HepG2 (cell line): ENCODE results near the gene STON1.

Experiments used
- KDM1A ChIP-seq: IDR thresholded peaks from 2 replicates; pipeline ENCODE4 v1.6.1; 2016; ENCODE audit warnings: missing compliant biosample characterization
- KDM5B ChIP-seq: sonication (generic); formaldehyde crosslinking; IDR thresholded peaks from 2 replicates; pipeline ENCODE4 v1.4.0; 2020; ENCODE audit warnings: missing genetic modification reagents, mild to moderate bottlenecking, borderline replicate concordance
- NCOA5 ChIP-seq: sonication (generic); formaldehyde crosslinking; IDR thresholded peaks from 2 replicates; pipeline ENCODE4 v1.4.0; 2020; ENCODE audit warnings: missing genetic modification reagents
- NFIC ChIP-seq: IDR thresholded peaks from 2 replicates; pipeline ENCODE4 v1.6.1; 2012; ENCODE audit warnings: mild to moderate bottlenecking, low read length, inconsistent platforms
- ZNF547 ChIP-seq: sonication (generic); formaldehyde crosslinking; IDR thresholded peaks from 2 replicates; pipeline ENCODE4 v1.5.1; 2020; ENCODE audit warnings: mild to moderate bottlenecking, missing genetic modification reagents
- ZNF552 ChIP-seq: sonication (generic); formaldehyde crosslinking; IDR thresholded peaks from 2 replicates; pipeline ENCODE4 v1.9.0; 2022; ENCODE audit warnings: missing genetic modification reagents, mild to moderate bottlenecking, borderline replicate concordance
- ZNF562 ChIP-seq: sonication (generic); formaldehyde crosslinking; IDR thresholded peaks from 2 replicates; pipeline ENCODE4 v1.8.0; 2022; ENCODE audit warnings: missing genetic modification reagents, borderline replicate concordance

GRCh38 chr2:48592067-48592466 is 62.1 kb downstream of the STON1 start:
- TF ChIP-seq ZNF562 (no peak), NCOA5 (CRISPR knock-in tag) (no peak), ZNF547 (CRISPR knock-in tag) (no peak), KDM1A (CRISPR knock-in tag) (no peak), NFIC (no peak), ZNF552 (CRISPR knock-in tag) (no peak), KDM5B (CRISPR knock-in tag) (no peak)
